Panc1 (cell line): Measurements from ENCODE around the gene COMMD4.

Experiments
- POLR2AphosphoS5 ChIP-seq: IDR thresholded peaks from 2 replicates; pipeline ENCODE4 v1.6.1; 2012; ENCODE audit warnings: mild to moderate bottlenecking, low read depth, low read length, moderate library complexity
- TCF7L2 ChIP-seq: IDR thresholded peaks from 2 replicates; pipeline ENCODE4 v1.6.1; 2011; ENCODE audit warnings: mild to moderate bottlenecking, low read depth, low read length, inconsistent platforms
- TF ChIP-seq, protein P1 (sequence below): fragments of 450-650 bp; IDR thresholded peaks from 2 replicates; pipeline ENCODE4 v1.5.1; 2017; ENCODE audit warnings: mild to moderate bottlenecking
- TF ChIP-seq, protein P2 (sequence below), 2 experiments: IDR thresholded peaks; 2 replicates each; pipeline ENCODE4 v1.6.1; 2011 to 2012; ENCODE audit warnings: low read depth in 2 of 2, control low read depth in 1 of 2, low read length in 1 of 2, mild to moderate bottlenecking in 1 of 2, moderate library complexity in 1 of 2; ENCODE audit not compliant: insufficient read depth in 1 of 2

DNA sequence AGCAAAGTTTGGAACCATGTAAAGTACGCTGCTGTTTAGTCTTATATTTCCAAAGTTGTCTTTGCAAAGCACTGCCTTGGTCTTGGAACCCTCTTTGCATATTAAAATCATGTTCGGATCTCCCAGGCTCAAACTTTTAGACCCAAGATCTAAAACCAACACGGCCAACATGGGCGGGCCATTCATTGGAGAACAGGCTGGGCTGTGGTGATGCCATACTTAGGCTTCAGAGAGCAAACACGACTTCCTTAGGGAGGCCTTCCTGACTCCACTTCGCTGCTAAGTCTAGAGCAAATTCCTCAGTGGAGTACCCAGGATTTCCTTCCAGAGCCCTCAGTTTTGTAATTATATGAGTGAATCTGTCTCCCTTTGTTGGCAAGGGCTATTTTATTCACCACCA is 29.0 kb downstream of the COMMD4 start:
- TF ChIP-seq, protein P1, sequence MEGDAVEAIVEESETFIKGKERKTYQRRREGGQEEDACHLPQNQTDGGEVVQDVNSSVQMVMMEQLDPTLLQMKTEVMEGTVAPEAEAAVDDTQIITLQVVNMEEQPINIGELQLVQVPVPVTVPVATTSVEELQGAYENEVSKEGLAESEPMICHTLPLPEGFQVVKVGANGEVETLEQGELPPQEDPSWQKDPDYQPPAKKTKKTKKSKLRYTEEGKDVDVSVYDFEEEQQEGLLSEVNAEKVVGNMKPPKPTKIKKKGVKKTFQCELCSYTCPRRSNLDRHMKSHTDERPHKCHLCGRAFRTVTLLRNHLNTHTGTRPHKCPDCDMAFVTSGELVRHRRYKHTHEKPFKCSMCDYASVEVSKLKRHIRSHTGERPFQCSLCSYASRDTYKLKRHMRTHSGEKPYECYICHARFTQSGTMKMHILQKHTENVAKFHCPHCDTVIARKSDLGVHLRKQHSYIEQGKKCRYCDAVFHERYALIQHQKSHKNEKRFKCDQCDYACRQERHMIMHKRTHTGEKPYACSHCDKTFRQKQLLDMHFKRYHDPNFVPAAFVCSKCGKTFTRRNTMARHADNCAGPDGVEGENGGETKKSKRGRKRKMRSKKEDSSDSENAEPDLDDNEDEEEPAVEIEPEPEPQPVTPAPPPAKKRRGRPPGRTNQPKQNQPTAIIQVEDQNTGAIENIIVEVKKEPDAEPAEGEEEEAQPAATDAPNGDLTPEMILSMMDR, result no peak
- TF ChIP-seq, protein P2, sequence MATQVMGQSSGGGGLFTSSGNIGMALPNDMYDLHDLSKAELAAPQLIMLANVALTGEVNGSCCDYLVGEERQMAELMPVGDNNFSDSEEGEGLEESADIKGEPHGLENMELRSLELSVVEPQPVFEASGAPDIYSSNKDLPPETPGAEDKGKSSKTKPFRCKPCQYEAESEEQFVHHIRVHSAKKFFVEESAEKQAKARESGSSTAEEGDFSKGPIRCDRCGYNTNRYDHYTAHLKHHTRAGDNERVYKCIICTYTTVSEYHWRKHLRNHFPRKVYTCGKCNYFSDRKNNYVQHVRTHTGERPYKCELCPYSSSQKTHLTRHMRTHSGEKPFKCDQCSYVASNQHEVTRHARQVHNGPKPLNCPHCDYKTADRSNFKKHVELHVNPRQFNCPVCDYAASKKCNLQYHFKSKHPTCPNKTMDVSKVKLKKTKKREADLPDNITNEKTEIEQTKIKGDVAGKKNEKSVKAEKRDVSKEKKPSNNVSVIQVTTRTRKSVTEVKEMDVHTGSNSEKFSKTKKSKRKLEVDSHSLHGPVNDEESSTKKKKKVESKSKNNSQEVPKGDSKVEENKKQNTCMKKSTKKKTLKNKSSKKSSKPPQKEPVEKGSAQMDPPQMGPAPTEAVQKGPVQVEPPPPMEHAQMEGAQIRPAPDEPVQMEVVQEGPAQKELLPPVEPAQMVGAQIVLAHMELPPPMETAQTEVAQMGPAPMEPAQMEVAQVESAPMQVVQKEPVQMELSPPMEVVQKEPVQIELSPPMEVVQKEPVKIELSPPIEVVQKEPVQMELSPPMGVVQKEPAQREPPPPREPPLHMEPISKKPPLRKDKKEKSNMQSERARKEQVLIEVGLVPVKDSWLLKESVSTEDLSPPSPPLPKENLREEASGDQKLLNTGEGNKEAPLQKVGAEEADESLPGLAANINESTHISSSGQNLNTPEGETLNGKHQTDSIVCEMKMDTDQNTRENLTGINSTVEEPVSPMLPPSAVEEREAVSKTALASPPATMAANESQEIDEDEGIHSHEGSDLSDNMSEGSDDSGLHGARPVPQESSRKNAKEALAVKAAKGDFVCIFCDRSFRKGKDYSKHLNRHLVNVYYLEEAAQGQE (IDR thresholded peaks at IDR 0.05; ENCODE audit: insufficient read depth in 1 of 2, low read depth in 2 of 2, low read length in 1 of 2), result no peak
- TF ChIP-seq POLR2AphosphoS5 (no peak), TCF7L2 (no peak)
